ENCODE data around the gene RAB3A.

Gene RAB3A

DNA sequence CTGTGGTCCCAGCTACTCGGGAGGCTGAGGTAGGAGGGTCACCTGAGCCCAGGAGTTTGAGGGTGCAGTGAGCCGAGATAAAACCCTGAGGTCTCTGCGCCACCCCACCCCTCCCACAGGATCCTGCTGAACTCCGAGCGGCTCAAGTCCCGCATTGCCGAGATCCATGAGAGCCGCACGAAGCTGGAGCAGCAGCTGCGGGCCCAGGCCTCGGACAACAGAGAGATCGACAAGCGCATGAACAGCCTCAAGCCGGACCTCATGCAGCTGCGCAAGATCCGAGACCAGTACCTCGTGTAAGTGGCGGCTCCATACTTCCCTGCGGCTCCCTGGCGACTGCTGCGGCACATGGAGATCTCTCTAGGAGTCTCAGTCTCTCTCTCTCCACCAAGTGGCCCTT is 36.8 kb downstream of the RAB3A start:
- TF ChIP-seq SIN3A (IDR thresholded peaks at IDR 0.05; ENCODE audit: borderline replicate concordance, insufficient read depth, low read length) (no peak), FOXP2 (optimal IDR thresholded peaks at IDR 0.05; ENCODE audit: borderline replicate concordance, extremely low read depth, extremely low read length, insufficient read depth) (no peak), POLR2AphosphoS5 (IDR thresholded peaks at IDR 0.05; ENCODE audit: low read depth, low read length) (no peak), TAF1 (IDR thresholded peaks at IDR 0.05; ENCODE audit: borderline replicate concordance, insufficient read depth, low read length) (no peak)
- TF ChIP-seq, protein P1, sequence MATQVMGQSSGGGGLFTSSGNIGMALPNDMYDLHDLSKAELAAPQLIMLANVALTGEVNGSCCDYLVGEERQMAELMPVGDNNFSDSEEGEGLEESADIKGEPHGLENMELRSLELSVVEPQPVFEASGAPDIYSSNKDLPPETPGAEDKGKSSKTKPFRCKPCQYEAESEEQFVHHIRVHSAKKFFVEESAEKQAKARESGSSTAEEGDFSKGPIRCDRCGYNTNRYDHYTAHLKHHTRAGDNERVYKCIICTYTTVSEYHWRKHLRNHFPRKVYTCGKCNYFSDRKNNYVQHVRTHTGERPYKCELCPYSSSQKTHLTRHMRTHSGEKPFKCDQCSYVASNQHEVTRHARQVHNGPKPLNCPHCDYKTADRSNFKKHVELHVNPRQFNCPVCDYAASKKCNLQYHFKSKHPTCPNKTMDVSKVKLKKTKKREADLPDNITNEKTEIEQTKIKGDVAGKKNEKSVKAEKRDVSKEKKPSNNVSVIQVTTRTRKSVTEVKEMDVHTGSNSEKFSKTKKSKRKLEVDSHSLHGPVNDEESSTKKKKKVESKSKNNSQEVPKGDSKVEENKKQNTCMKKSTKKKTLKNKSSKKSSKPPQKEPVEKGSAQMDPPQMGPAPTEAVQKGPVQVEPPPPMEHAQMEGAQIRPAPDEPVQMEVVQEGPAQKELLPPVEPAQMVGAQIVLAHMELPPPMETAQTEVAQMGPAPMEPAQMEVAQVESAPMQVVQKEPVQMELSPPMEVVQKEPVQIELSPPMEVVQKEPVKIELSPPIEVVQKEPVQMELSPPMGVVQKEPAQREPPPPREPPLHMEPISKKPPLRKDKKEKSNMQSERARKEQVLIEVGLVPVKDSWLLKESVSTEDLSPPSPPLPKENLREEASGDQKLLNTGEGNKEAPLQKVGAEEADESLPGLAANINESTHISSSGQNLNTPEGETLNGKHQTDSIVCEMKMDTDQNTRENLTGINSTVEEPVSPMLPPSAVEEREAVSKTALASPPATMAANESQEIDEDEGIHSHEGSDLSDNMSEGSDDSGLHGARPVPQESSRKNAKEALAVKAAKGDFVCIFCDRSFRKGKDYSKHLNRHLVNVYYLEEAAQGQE (IDR thresholded peaks at IDR 0.05; ENCODE audit: insufficient read depth in 1 of 2, low read depth in 2 of 2, low read length in 2 of 2): no peak

DNA sequence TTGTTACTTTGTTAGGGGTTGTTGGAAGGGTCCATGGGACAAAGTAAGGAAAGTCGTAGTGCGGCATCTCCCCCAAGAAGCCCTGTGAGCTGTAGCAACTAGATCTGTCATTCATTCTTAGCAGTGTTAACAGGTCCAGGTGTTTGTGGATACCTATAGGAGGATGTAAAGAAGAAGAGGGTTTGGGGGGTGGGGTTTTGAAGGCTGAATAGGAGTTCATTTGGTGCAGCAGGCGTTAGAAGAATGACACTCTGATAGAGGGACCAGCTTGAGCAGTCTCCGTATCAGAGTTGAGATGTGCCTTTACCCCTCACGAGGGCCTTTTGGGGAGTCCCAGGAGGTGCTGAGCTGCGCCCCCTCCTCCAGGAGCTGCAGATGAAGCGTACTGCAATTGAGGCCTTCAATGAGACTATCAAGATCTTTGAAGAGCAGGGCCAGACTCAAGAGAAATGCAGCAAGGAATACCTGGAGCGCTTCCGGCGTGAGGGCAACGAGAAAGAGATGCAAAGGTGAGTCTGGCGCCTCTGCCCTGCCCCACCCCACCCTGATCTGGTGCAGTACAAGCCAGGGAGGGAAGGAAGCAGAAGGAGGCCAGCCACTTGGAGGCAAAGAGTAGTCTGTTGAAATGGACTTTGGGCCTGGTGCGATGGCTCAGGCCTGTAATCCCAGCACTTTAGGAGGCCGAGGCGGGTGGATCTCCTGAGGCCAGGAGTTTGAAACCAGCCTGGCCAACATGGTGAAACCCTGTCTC is 37.9 kb downstream of the RAB3A start:
- no peak for TF ChIP-seq FOXP2 (optimal IDR thresholded peaks at IDR 0.05; ENCODE audit: borderline replicate concordance, extremely low read depth, extremely low read length, insufficient read depth)
- TF ChIP-seq TAF1 (IDR thresholded peaks at IDR 0.05; ENCODE audit: borderline replicate concordance, insufficient read depth, low read length): no peak
- no peak for TF ChIP-seq POLR2AphosphoS5 (IDR thresholded peaks at IDR 0.05; ENCODE audit: low read depth, low read length)

- TF ChIP-seq TAF1 (IDR thresholded peaks at IDR 0.05; ENCODE audit: borderline replicate concordance, insufficient read depth, low read length): no peak
- TF ChIP-seq POLR2AphosphoS5 (IDR thresholded peaks at IDR 0.05; ENCODE audit: low read depth, low read length): no peak
- TF ChIP-seq FOXP2 (optimal IDR thresholded peaks at IDR 0.05; ENCODE audit: borderline replicate concordance, extremely low read depth, extremely low read length, insufficient read depth): no peak
- no peak for TF ChIP-seq SIN3A (IDR thresholded peaks at IDR 0.05; ENCODE audit: borderline replicate concordance, insufficient read depth, low read length)
- TF ChIP-seq, protein P1 (IDR thresholded peaks at IDR 0.05; ENCODE audit: insufficient read depth in 1 of 2, low read depth in 2 of 2, low read length in 2 of 2): no peak
Observed at GRCh38 chr19:18164072-18164471, 39.8 kb downstream of the RAB3A start.

GRCh38 chr19:18161636-18162002 is 42.2 kb downstream of the RAB3A start:
- TF ChIP-seq FOXP2 (optimal IDR thresholded peaks at IDR 0.05; ENCODE audit: borderline replicate concordance, extremely low read depth, extremely low read length, insufficient read depth): no peak
- TF ChIP-seq, protein P1 (IDR thresholded peaks at IDR 0.05; ENCODE audit: insufficient read depth in 1 of 2, low read depth in 2 of 2, low read length in 2 of 2): no peak
- TF ChIP-seq TAF1 (IDR thresholded peaks at IDR 0.05; ENCODE audit: borderline replicate concordance, insufficient read depth, low read length): no peak
- no peak for TF ChIP-seq POLR2AphosphoS5 (IDR thresholded peaks at IDR 0.05; ENCODE audit: low read depth, low read length)
- TF ChIP-seq SIN3A (IDR thresholded peaks at IDR 0.05; ENCODE audit: borderline replicate concordance, insufficient read depth, low read length): no peak

DNA sequence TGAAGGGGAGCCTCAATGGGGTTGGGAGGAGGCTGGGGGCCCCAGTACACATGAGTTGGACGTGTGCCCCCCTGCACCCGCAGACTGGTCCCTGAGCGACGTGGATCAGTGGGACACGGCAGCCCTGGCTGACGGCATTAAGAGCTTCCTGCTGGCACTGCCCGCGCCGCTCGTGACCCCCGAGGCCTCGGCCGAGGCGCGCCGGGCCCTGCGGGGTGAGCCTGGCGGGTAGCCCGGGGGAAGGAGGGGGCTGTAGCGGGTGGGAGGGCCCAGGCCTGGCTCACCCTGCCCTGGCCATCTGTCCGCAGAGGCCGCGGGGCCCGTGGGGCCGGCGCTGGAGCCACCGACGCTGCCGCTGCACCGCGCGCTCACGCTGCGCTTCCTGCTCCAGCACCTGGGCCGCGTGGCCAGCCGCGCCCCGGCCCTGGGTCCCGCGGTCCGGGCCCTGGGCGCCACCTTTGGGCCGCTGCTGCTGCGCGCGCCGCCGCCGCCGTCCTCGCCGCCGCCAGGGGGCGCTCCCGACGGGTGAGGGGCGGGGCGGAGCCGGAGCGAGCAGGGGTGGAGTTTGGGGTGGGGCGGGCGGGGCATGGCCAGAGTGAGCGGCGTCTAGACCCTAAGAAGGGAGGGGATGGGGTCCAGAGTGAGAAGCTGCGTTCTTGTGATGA is 42.7 kb downstream of the RAB3A start:
- TF ChIP-seq POLR2AphosphoS5 (IDR thresholded peaks at IDR 0.05; ENCODE audit: low read depth, low read length): no peak
- no peak for TF ChIP-seq SIN3A (IDR thresholded peaks at IDR 0.05; ENCODE audit: borderline replicate concordance, insufficient read depth, low read length)
- TF ChIP-seq, protein P1 (IDR thresholded peaks at IDR 0.05; ENCODE audit: insufficient read depth in 1 of 2, low read depth in 2 of 2, low read length in 2 of 2): no peak
- no peak for TF ChIP-seq FOXP2 (optimal IDR thresholded peaks at IDR 0.05; ENCODE audit: borderline replicate concordance, extremely low read depth, extremely low read length, insufficient read depth)
- TF ChIP-seq TAF1 (IDR thresholded peaks at IDR 0.05; ENCODE audit: borderline replicate concordance, insufficient read depth, low read length): no peak

Measured in PFSK-1 (cell line).